HAP-1 (cell line): Measurements from ENCODE around the gene SORCS3.

Experiments used
- DNase-seq, 2 experiments: peaks; one replicate each; pipeline ENCODE4 v3.0.0-alpha.2; 2016 to 2020; ENCODE audit warnings: low spot score in 2 of 2
- H3K27me3 ChIP-seq: fragments of 250-450 bp; sonication (Bioruptor Pico); 2 replicates; pipeline ENCODE4 v1.5.1; 2020; ENCODE audit warnings: low read depth, mild to moderate bottlenecking, moderate library complexity
- H3K36me3 ChIP-seq: fragments of 250-450 bp; sonication (Bioruptor Pico); replicated peaks from 2 replicates; pipeline ENCODE4 v1.5.1; 2020; ENCODE audit warnings: mild to moderate bottlenecking
- H3K4me1 ChIP-seq: fragments of 250-450 bp; sonication (Bioruptor Pico); 2 replicates; pipeline ENCODE4 v1.5.1; 2020; ENCODE audit warnings: mild to moderate bottlenecking
- H3K4me3 ChIP-seq: fragments of 250-450 bp; sonication (Bioruptor Pico); 2 replicates; pipeline ENCODE4 v1.5.1; 2020; ENCODE audit warnings: mild to moderate bottlenecking, moderate library complexity
- H3K9me3 ChIP-seq: fragments of 250-450 bp; sonication (Bioruptor Pico); 2 replicates; pipeline ENCODE4 v1.5.1; 2020; ENCODE audit warnings: mild to moderate bottlenecking, moderate library complexity
- in situ Hi-C: fragments of 300-500 bp; cut with MboI; formaldehyde crosslinking; loops from 3 replicates; pipeline ENCODE4 v1.14.3; 2020; ENCODE audit warnings: low sequenced_read_pairs, inconsistent platforms, mixed read lengths

SORCS3 gene

DNA sequence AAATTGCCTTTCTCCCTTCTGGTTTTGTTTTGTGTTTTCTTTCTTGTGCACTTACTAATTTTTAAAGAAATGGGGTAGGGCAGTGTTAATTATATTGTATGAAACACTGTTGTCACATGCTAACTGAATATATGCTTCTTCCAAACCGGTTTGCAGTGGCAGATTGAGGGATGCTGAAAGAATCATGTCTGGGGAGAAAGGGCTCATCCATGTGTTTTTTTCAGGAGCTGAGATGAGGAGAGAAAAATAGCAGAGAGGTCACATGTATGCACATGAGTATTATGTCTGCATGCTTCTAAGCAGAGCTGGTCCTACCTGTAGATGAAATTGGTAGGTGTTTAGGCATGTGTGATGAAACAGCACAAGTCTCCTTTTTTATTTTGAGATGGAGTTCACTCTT lies 17.0 kb downstream of the SORCS3 start:
- Histone ChIP-seq H3K4me1 (no peaks in the 10 kb centered on the region), H3K9me3 (no peaks in the 10 kb centered on the region), H3K36me3 (no peaks in the 10 kb centered on the region), H3K27me3 (no peaks in the 10 kb centered on the region), H3K4me3 (no peak overlapping the region)
- no peak for DNase-seq
- in situ Hi-C loops = no loop called here

DNA sequence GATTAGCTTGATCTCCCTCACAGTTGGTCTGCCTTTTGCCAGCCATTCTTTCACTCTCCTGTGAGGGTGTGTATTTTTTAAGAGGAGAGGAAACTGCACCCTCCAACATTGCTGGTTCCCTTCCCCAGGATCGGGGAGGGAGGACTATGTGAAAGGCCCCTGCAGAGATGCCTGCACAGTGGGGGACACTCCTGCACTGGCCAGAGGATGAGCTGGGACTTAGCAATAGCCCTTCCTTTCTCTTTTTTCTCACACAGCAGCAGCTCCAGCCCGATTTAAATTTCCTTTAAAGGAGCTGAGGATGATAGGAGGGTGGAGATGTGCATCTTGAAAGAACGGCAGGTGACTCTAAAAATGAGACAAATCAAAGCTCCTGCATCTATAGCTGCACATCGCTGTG lies 18.7 kb downstream of the SORCS3 start:
- no peaks in the 10 kb centered on the region for H3K36me3 ChIP-seq
- DNase-seq = no peak
- in situ Hi-C loops = no loop called here
- no peak overlapping the region for H3K4me3 ChIP-seq
- no peaks in the 10 kb centered on the region for H3K27me3 ChIP-seq
- no peaks in the 10 kb centered on the region for H3K9me3 ChIP-seq
- H3K4me1 ChIP-seq = no peaks in the 10 kb centered on the region

DNA sequence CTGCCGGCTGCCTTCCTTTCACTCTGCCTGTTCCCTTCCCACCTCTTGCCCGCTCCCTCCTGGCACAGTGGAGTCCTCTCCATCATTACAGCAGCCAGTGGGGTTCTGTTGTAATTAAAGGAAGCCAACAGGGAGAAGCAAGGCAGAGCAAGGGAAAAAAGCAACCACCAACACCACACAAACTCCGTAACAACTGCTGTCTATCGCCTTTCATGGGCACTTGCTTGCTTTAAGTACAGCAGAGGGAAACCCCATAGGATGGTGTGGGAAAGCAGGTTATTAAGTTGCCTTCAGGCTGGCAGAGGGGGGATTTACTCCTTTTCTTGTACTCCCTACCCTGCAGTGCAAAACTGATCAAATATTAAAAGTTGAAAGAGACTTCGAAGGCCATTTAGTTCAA lies 22.0 kb downstream of the SORCS3 start:
- no peak for DNase-seq
- Histone ChIP-seq H3K36me3 (no peaks in the 10 kb centered on the region), H3K4me3 (no peak overlapping the region), H3K9me3 (no peaks in the 10 kb centered on the region), H3K27me3 (no peaks in the 10 kb centered on the region), H3K4me1 (no peaks in the 10 kb centered on the region)
- in situ Hi-C loops = no loop called here

DNA sequence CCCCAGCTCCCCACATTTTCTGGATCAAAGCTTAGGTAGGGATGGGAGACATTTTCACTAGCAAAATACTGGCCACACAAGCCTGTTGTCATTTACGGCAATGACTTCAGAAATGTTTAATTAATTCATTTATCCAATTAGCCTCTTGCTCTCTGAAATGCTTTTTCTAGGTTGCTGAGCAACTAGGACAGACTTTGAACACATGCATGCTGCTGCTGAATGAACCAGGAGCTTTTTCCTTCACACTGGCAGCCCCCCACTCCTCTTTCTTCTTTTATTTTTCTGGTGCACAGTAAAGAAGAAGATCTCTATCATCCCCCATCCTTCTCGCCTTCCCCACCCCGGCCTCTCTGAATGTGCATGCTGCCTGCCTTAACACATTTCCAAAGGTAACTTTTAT lies 22.5 kb downstream of the SORCS3 start:
- in situ Hi-C loops = no loop called here
- Histone ChIP-seq H3K4me3 (no peak overlapping the region), H3K9me3 (no peaks in the 10 kb centered on the region), H3K36me3 (no peaks in the 10 kb centered on the region), H3K27me3 (no peaks in the 10 kb centered on the region), H3K4me1 (no peaks in the 10 kb centered on the region)
- no peak for DNase-seq

DNA sequence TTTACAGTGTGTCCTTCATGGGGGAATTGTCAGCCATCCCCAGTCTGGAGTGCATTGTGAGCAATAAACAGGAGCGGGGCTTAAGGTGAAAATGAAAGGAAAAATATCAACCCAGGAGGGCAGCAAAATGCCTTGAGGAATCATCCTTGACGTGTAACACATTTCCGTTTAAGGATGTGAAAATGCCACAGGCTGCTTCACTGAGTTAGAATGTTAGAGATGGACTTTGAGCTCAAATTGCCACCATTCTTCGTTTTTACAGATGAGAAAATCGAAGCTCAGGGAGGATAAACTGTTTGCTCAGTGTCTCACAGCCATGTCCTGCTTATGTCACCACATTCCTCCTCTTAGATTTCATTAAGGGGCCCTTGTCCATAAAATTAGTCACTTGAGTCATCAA lies 23.1 kb downstream of the SORCS3 start:
- Histone ChIP-seq H3K4me3 (no peak overlapping the region), H3K36me3 (no peaks in the 10 kb centered on the region), H3K27me3 (no peaks in the 10 kb centered on the region), H3K9me3 (no peaks in the 10 kb centered on the region), H3K4me1 (no peaks in the 10 kb centered on the region)
- no peak for DNase-seq
- in situ Hi-C loops = no loop called here

DNA sequence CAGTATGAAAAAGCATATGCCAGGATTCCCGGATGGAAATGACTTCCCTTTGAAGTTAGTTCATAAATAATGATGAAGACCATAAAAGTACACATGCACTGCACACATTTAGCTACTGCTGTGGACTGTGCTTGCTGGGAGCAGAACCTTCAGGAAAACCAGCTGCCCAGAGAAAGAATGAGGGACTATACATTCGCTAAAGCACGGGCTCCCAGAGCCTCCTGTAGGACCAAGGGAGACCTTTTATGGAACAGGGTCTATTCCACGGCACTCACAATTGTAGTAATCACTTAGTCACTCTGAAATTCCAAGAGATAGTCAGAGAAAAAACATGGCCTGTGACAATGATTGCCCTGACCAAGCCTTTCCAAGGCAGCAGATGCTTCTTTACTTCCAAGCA lies 24.1 kb downstream of the SORCS3 start:
- DNase-seq = no peak
- H3K9me3 ChIP-seq = no peaks in the 10 kb centered on the region
- no peaks in the 10 kb centered on the region for H3K4me1 ChIP-seq
- in situ Hi-C loops = no loop called here
- no peaks in the 10 kb centered on the region for H3K27me3 ChIP-seq
- no peaks in the 10 kb centered on the region for H3K36me3 ChIP-seq
- no peak overlapping the region for H3K4me3 ChIP-seq

DNA sequence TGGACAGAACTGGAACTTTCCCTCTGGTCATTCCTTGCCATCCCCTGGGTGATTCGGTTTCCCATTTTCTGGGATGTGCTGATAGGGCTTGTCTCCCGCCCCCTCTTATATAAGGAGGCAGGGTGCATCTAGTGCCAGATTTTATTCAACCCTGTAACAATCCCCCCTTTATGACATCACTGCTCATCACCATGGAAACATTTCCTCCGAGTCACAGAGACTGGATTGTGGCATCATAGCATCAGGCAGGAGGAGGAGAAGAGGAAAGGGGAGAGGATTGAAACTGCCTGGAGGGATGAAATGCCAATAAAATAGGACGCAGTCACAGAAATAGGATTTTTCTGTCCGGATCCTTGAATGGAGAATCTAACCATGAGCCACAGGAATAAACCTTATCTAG lies 25.0 kb downstream of the SORCS3 start:
- no peak for DNase-seq
- no peaks in the 10 kb centered on the region for H3K27me3 ChIP-seq
- in situ Hi-C loops = no loop called here
- H3K9me3 ChIP-seq = no peaks in the 10 kb centered on the region
- no peaks in the 10 kb centered on the region for H3K4me1 ChIP-seq
- H3K36me3 ChIP-seq = no peaks in the 10 kb centered on the region
- no peak overlapping the region for H3K4me3 ChIP-seq

DNA sequence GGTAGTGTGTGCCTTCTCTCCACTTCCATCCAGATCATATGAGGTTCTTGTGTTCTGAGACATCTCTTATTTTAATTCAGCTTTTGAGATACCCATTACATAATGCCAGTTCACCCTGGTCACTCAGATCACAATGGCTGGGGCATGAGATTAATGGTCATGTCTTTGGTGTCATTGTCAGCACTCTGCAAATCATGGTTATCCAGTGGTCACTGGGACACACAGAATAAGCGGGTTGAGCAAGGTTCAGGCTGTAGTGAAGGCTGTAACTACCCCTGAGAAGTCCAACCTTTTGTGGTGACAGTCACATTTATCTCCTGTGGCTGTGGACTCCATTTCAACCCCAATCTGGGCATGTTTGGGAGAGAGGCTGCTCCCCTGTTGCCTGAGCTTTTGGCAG lies 35.8 kb downstream of the SORCS3 start:
- no peaks in the 10 kb centered on the region for H3K9me3 ChIP-seq
- H3K36me3 ChIP-seq = no peaks in the 10 kb centered on the region
- no peak overlapping the region for H3K4me3 ChIP-seq
- no peaks in the 10 kb centered on the region for H3K4me1 ChIP-seq
- in situ Hi-C loops = no loop called here
- no peak for DNase-seq
- no peaks in the 10 kb centered on the region for H3K27me3 ChIP-seq

DNA sequence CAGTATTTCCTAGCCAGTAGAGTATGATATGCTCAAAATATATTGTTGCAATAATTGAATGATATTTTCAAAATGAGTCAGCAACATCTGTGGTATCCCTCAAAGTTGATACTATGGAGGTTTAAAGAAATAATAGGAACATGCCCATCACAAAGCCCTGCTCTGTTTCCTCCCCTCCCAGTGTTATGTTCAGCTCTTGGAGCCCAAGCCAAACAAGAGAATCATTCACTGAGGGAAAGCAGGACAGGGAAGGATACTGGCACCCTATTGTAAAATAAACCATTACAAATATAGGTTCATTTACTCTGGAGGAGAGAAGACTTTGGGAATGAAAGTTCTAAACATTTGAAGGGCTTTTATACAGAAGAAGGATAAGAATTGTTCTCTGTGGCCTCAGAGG lies 37.6 kb downstream of the SORCS3 start:
- no peak overlapping the region for H3K4me3 ChIP-seq
- no peaks in the 10 kb centered on the region for H3K27me3 ChIP-seq
- in situ Hi-C loops = no loop called here
- no peaks in the 10 kb centered on the region for H3K4me1 ChIP-seq
- H3K36me3 ChIP-seq = no peaks in the 10 kb centered on the region
- H3K9me3 ChIP-seq = no peaks in the 10 kb centered on the region
- DNase-seq = no peak

DNA sequence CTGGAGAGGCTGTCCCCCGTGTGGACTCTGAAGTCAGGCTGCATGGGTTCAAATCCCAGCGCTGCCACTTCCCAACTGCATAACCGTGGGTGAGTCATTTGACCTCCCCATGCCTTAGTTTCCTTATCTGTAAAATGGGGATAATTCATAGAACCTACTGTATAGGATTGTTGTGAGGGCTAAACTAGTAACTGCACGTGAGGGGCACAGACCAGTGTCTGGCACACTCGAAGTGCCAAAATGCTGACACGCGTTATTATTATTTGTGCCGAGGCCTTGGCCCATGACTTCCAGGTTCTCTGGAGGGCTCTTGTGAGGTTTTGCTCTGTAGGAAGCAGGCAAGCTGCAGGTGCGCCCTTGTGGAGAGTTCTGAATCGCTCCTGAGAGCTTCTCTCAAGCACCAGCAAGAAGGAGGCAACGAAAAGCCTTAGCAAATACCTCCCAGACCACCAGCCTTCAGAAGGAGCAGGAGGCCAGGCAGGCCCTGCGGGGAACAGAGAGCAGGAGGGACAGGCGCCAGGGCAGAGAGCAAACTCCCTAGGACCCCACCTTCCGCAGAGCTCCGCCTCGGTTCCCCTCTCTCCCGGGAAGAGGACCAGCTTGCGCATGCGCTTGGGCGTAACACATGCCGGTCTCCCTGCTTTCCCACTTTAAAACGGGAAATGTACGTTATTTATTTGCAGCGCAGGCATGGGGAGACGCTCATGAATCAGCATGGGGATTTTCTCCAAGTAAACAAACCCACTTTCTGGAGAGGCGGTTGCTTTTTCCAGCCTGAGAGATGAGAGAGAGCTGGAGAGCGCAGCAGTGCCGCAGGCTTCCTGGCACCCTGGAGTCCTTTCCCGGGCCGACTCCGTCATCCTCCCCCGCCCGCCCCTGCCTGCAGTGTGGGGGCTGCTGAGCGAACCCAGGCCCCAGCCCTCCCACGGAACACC lies 39.6 kb downstream of the SORCS3 start:
- in situ Hi-C loops = no loop called here
- Histone ChIP-seq H3K4me3 (no peak overlapping the region), H3K9me3 (no peaks in the 10 kb centered on the region), H3K36me3 (no peaks in the 10 kb centered on the region), H3K27me3 (no peaks in the 10 kb centered on the region), H3K4me1 (no peaks in the 10 kb centered on the region)
- no peak for DNase-seq

DNA sequence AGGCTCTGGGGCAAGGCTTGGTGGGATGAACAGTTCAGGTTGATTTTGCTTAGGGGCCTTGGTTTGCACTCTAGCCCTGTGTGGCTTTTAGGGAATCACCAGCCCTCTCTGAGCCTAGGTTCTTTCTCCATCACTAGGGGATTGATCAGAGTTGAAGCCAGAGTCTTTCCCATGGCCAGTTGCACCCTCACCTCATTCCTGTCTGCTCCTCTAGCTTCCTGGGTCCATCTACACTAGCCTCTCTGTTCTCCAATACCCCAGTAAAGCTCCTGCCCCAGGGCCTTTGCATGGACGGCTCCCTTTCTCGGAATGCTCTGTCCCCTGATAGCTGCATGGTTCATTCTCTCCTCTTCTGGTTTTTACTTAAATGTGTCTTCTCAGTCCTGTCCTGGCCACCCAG lies 40.4 kb downstream of the SORCS3 start:
- in situ Hi-C loops = no loop called here
- no peaks in the 10 kb centered on the region for H3K4me1 ChIP-seq
- no peaks in the 10 kb centered on the region for H3K27me3 ChIP-seq
- H3K4me3 ChIP-seq = no peak overlapping the region
- no peaks in the 10 kb centered on the region for H3K9me3 ChIP-seq
- no peak for DNase-seq
- no peaks in the 10 kb centered on the region for H3K36me3 ChIP-seq

DNA sequence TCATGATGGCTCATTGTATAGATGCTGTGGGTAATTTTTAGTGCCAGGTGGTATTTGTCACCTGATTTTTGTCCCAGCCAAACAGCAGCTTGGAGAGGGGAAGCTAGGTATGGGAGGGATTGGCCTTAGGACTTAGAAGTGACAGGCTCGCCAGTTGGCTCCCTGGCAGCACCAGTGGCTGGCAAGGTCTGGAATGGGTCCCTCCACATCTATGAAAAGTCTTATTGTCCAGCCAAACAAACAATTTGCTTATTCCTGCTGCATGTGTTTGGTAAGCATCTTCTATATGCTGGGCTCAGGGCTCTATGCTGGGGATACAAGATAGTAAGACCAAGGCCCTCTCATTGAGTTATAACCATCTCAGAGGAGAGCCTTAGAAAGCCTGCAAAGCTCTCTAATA lies 42.5 kb downstream of the SORCS3 start:
- in situ Hi-C loops = no loop called here
- DNase-seq = no peak
- Histone ChIP-seq H3K4me1 (no peaks in the 10 kb centered on the region), H3K9me3 (no peaks in the 10 kb centered on the region), H3K36me3 (no peaks in the 10 kb centered on the region), H3K4me3 (no peak overlapping the region), H3K27me3 (no peaks in the 10 kb centered on the region)

DNA sequence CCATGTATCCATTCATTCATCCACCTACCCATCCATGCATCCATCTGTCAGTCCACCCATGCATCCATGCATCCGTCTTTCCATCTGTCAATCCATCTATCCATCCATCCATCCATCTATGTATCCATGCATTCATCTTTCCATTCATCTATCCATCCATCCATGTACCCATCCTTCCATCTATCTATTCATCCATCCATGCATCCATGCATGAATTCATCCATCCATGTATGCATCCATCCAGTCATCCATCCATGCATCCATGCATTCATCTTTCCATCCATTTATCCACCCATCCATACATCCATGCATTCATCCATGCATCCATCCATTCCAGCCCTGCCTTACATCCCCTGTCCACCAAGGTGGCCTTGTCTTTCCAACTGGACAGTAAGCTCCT lies 45.7 kb downstream of the SORCS3 start:
- Histone ChIP-seq H3K4me3 (no peak overlapping the region), H3K36me3 (no peaks in the 10 kb centered on the region), H3K9me3 (no peaks in the 10 kb centered on the region), H3K27me3 (no peaks in the 10 kb centered on the region), H3K4me1 (no peaks in the 10 kb centered on the region)
- in situ Hi-C loops = no loop called here
- DNase-seq = no peak

DNA sequence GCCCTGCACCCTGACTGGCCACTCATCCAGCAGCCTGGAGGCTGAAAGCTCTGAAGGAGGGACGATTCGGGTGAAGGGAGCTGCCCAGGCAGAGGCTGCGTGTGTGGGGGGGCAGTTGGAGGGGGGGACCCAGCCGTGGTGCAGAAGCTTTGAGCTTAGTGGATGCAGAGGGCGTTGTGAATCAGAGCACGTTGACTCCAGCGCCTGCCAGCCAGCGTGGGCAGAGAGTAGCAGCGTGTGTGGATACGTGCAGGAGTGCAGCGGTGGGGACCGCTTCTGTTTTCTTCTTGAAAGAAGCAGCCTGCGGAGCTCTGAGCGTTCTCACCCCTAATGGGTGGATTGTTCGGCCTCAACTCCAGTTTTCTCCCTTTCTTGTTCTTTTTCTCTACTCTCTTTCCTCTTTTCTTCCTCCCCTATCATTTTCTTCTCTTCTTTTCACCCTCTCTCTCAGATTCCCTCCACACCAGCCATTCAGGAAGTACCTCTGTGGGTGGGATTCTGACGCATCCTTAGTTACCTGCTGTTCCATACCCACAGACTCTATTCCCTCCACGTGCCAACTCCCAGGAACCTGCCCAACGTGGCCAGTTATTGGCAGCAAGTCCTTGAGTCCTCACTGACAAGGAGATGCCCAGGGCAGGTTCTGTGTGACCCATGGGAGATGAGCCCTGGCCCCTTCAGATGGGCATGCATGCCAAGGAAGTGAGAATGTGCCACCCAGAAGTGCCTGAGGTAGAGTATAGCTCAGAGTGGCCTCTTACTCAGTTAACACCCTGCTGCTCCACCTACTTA lies 47.4 kb downstream of the SORCS3 start:
- Histone ChIP-seq H3K27me3 (no peaks in the 10 kb centered on the region), H3K4me1 (no peaks in the 10 kb centered on the region), H3K9me3 (no peaks in the 10 kb centered on the region), H3K4me3 (no peak overlapping the region), H3K36me3 (no peaks in the 10 kb centered on the region)
- in situ Hi-C loops = no loop called here
- no peak for DNase-seq
